SK-N-SH (cell line): ENCODE data around the gene SLC13A4. TPM values are rescaled to one million over a fixed set of nuclear protein-coding genes. Genes with fewer than 3 reads are reported as not detected.

Experiments
- CTCF ChIA-PET: fragments of 300-600, 350-600 bp; formaldehyde crosslinking; extraction: SDS; loops from one replicate; lab custom pipeline; 2021; lab: Yijun Ruan, JAX
- POLR2A ChIA-PET: fragments of 350-600 bp; sonication (Branson Sonifier 250); formaldehyde crosslinking; extraction: SDS; loops from one replicate; lab custom pipeline; 2020; ENCODE audit warnings: antibody characterized with exemption, inconsistent platforms; lab: Yijun Ruan, JAX
- DNase-seq: peaks from one replicate; pipeline ENCODE4 v3.0.0; 2012
- H2AFZ ChIP-seq: fragments of 200-600 bp; sonication (generic); 2 replicates; pipeline ENCODE4 v1.8.1; 2016; ENCODE audit warnings: antibody characterized with exemption, mild to moderate bottlenecking, low read depth
- H3F3A ChIP-seq: fragments of 200-600 bp; sonication (generic); replicated peaks from 2 replicates; pipeline ENCODE3; 2016; ENCODE audit warnings: antibody characterized with exemption, mild to moderate bottlenecking; ENCODE audit not compliant: insufficient read depth
- H3K27ac ChIP-seq, 2 experiments: fragments of 200-500 bp in 1 of 2; fragments of 200-600 bp in 1 of 2; sonication (Bioruptor generic) in 1 of 2; sonication (generic), shearing (Covaris generic) in 1 of 2; 2 replicates each; pipeline versions ENCODE4 v1.5.1 to v1.6.1; 2014 to 2016; ENCODE audit warnings: low read depth in 2 of 2, inconsistent platforms in 1 of 2, low read length in 1 of 2, mild to moderate bottlenecking in 1 of 2, mixed read lengths in 1 of 2
- H3K27me3 ChIP-seq: fragments of 200-600 bp; sonication (generic), shearing (Covaris generic); 2 replicates; pipeline ENCODE4 v1.6.1; 2016; ENCODE audit warnings: mixed run types; ENCODE audit not compliant: insufficient read depth
- H3K36me3 ChIP-seq, 2 experiments: fragments of 200-500 bp in 1 of 2; fragments of 200-600 bp in 1 of 2; sonication (Bioruptor generic) in 1 of 2; sonication (generic) in 1 of 2; replicated peaks in 1 of 2; 2 replicates each; pipeline versions ENCODE3 to v1.5.1; 2014 to 2016; ENCODE audit warnings: low read length in 1 of 2, mild to moderate bottlenecking in 1 of 2; ENCODE audit not compliant: insufficient read depth in 2 of 2, control insufficient read depth in 1 of 2
- H3K4me1 ChIP-seq, 2 experiments: fragments of 200-500 bp in 1 of 2; fragments of 200-600 bp in 1 of 2; sonication (Bioruptor generic) in 1 of 2; sonication (generic), shearing (Covaris generic) in 1 of 2; 2 replicates each; pipeline versions ENCODE4 v1.5.1 to v1.6.1; 2014 to 2016; ENCODE audit warnings: low read depth in 1 of 2, low read length in 1 of 2, mixed run types in 1 of 2; ENCODE audit not compliant: insufficient read depth in 2 of 2, control insufficient read depth in 1 of 2
- H3K4me2 ChIP-seq: fragments of 200-600 bp; sonication (generic), shearing (Covaris generic); 2 replicates; pipeline ENCODE4 v1.6.1; 2017; ENCODE audit warnings: mixed run types
- H3K4me3 ChIP-seq, 2 experiments: fragments of 200-500 bp in 1 of 2; fragments of 200-600 bp in 1 of 2; sonication (Bioruptor generic) in 1 of 2; sonication (generic), shearing (Covaris generic) in 1 of 2; 2 replicates each; pipeline versions ENCODE4 v1.5.1 to v1.8.1; 2014 to 2016; ENCODE audit warnings: low read depth in 2 of 2, inconsistent platforms in 1 of 2, low read length in 1 of 2, mild to moderate bottlenecking in 1 of 2, mixed read lengths in 1 of 2, moderate library complexity in 1 of 2
- H3K79me2 ChIP-seq: fragments of 200-600 bp; sonication (generic); 2 replicates; pipeline ENCODE4 v1.8.1; 2017; ENCODE audit warnings: mild to moderate bottlenecking; ENCODE audit not compliant: insufficient read depth
- H3K9ac ChIP-seq: fragments of 200-600 bp; sonication (generic); 2 replicates; pipeline ENCODE4 v1.6.1; 2017; ENCODE audit warnings: mixed run types
- H3K9me2 ChIP-seq: fragments of 200-600 bp; sonication (generic); 2 replicates; pipeline ENCODE4 v1.6.1; 2017; ENCODE audit warnings: mixed run types
- H3K9me3 ChIP-seq: fragments of 200-600 bp; sonication (generic); 2 replicates; pipeline ENCODE4 v1.6.1; 2017; ENCODE audit warnings: mixed run types, mild to moderate bottlenecking, moderate library complexity
- H4K20me1 ChIP-seq: fragments of 200-600 bp; sonication (generic); 2 replicates; pipeline ENCODE4 v1.6.1; 2017; ENCODE audit warnings: mild to moderate bottlenecking, mixed run types; ENCODE audit not compliant: insufficient read depth
- EP300 ChIP-seq, 2 experiments: IDR thresholded peaks; 2 replicates each; pipeline versions ENCODE4 v1.4.0 to v1.6.1; 2012; ENCODE audit warnings: borderline replicate concordance in 1 of 2, low read depth in 1 of 2, low read length in 1 of 2
- EZH2phosphoT487 ChIP-seq: fragments of 200-600 bp; sonication (generic); IDR thresholded peaks from 2 replicates; pipeline ENCODE4 v1.6.1; 2017; ENCODE audit warnings: low read depth, mixed run types, mild to moderate bottlenecking, antibody characterized with exemption, moderate library complexity, borderline replicate concordance
- FOXJ3 ChIP-seq: sonication (generic); formaldehyde crosslinking; IDR thresholded peaks from 2 replicates; pipeline ENCODE4 v1.5.1; 2020; ENCODE audit warnings: mild to moderate bottlenecking, missing genetic modification reagents
- IRF3 ChIP-seq: fragments of 150-350 bp; IDR thresholded peaks from 2 replicates; pipeline ENCODE4 v1.6.1; 2016; ENCODE audit warnings: mild to moderate bottlenecking, low read depth, low read length
- JUND ChIP-seq: IDR thresholded peaks from 2 replicates; pipeline ENCODE4 v1.4.0; 2012
- MAX ChIP-seq: IDR thresholded peaks from 2 replicates; pipeline ENCODE4 v1.4.0; 2012; ENCODE audit warnings: low read depth
- NFIC ChIP-seq: IDR thresholded peaks from 2 replicates; pipeline ENCODE4 v1.4.0; 2012; ENCODE audit warnings: borderline replicate concordance
- RCOR1 ChIP-seq: fragments of 150-350 bp; IDR thresholded peaks from 2 replicates; pipeline ENCODE4 v1.6.1; 2017; ENCODE audit warnings: antibody characterized with exemption, low read length
- REST ChIP-seq: IDR thresholded peaks from 2 replicates; pipeline ENCODE4 v1.6.1; 2012; ENCODE audit warnings: mild to moderate bottlenecking, low read depth, low read length, moderate library complexity
- SMC3 ChIP-seq: IDR thresholded peaks from 2 replicates; pipeline ENCODE4 v1.6.1; 2012; ENCODE audit warnings: low read depth, low read length, improper control_type of control experiment
- USF1 ChIP-seq: IDR thresholded peaks from 2 replicates; pipeline ENCODE4 v1.4.0; 2012; ENCODE audit warnings: low read depth, borderline replicate concordance
- USF2 ChIP-seq: fragments of 150-350 bp; IDR thresholded peaks from 2 replicates; pipeline ENCODE4 v1.6.1; 2017; ENCODE audit warnings: antibody characterized with exemption, low read length, low read depth, borderline replicate concordance
- WGBS: methylation state at CpG from one replicate; pipeline ENCODE4 v1.1.6; 2017; ENCODE audit warnings: low lambda C conversion rate; 5-methylcytosine and 5-hydroxymethylcytosine counted together
- polyA plus RNA-seq, 3 experiments: library from polyadenylated mRNA; depleted of rRNA; stranded (reverse); fragments of >200 nt; gene quantifications; 2 replicates each; pipeline ENCODE4 v1.2.3, GENCODE V29; 2012

The SLC13A4 gene
- polyA plus RNA-seq, 1 of the 3 experiments (the other 2 are of a cell fraction): 0.30 TPM

GRCh38 chr7:135771051-135771450, 43.1 kb upstream of the SLC13A4 start (continued):
- TF ChIP-seq REST (no peak), FOXJ3 (CRISPR knock-in tag) (no peak), JUND (no peak)
- TF ChIP-seq, all 33 proteins: peak for 0

- H3K9me2 ChIP-seq: no peaks in the 10 kb centered on the region
- no peaks in the 10 kb centered on the region for H3K36me3 ChIP-seq
- H2AFZ ChIP-seq: no peak overlapping the region
- H3F3A ChIP-seq: no peaks in the 10 kb centered on the region
- no peaks in the 10 kb centered on the region for H3K9me3 ChIP-seq
- ChIA-PET POLR2A (no interaction called here), CTCF (interaction anchor here (0.8 to 2.0 kb wide), 3 partner anchors 16 to 129 kb away, joined by 3 to 8 read pairs (median 3); no protein-coding TSS in a partner anchor)
- no peaks in the 10 kb centered on the region for H3K79me2 ChIP-seq
- H3K27ac ChIP-seq: no peak overlapping the region
- WGBS: 90% methylated on average over 6 of the region's 6 CpGs
- H4K20me1 ChIP-seq: no peaks in the 10 kb centered on the region
- H3K9ac ChIP-seq: no peak overlapping the region
- no peaks in the 10 kb centered on the region for H3K27me3 ChIP-seq
- peaks cover 0 to 18% of the 10 kb centered on the region in 2 experiments; a peak in 1 of 4 replicates for H3K4me1 ChIP-seq
- no peak overlapping the region for H3K4me2 ChIP-seq
- H3K4me3 ChIP-seq: no peak overlapping the region
- TF ChIP-seq EP300 (IDR thresholded peaks at IDR 0.05; ENCODE audit: borderline replicate concordance in 1 of 2, low read depth in 1 of 2, low read length in 1 of 2) (no peak), RCOR1 (no peak), SMC3 (no peak), IRF3 (no peak), MAX (no peak), USF2 (no peak), USF1 (no peak), NFIC (no peak), JUND (no peak), EZH2phosphoT487 (no peak)
- TF ChIP-seq, all 33 proteins: peak for 0
- DNase-seq: no peak
Measured at GRCh38 chr7:135770139-135770710, 42.2 kb upstream of the SLC13A4 start.
